K562 (cell line): Measurements from ENCODE around the gene CDKN2D.

Source experiments
- CAMTA2 ChIP-seq: fragments of 250-450 bp; sonication (Bioruptor Pico); conservative IDR thresholded peaks from 2 replicates; pipeline ENCODE4 v1.5.1; 2022
- DNMT1 ChIP-seq: fragments of 450-650 bp; IDR thresholded peaks from 2 replicates; pipeline ENCODE4 v1.6.1; 2016; ENCODE audit warnings: antibody characterized with exemption, mild to moderate bottlenecking
- EZH2 ChIP-seq: IDR thresholded peaks from 2 replicates; pipeline ENCODE4 v1.6.1; 2012; ENCODE audit warnings: low read depth, mild to moderate bottlenecking, inconsistent platforms, low read length, borderline replicate concordance
- GATAD2A ChIP-seq: fragments of 450-650 bp; IDR thresholded peaks from 2 replicates; pipeline ENCODE4 v1.6.1; 2017
- MYC ChIP-seq, 2 experiments: fragments of 250-450 bp in 1 of 2; sonication (Bioruptor Pico) in 1 of 2; IDR thresholded peaks; 2 replicates each; pipeline versions ENCODE4 v1.5.1 to v1.6.1; 2012 to 2021; ENCODE audit warnings: low read depth in 2 of 2, borderline replicate concordance in 1 of 2, improper control_type of control experiment in 1 of 2, low read length in 1 of 2, mild to moderate bottlenecking in 1 of 2, moderate library complexity in 1 of 2
- PATZ1 ChIP-seq: fragments of 250-450 bp; sonication (Bioruptor Pico); IDR thresholded peaks from 2 replicates; pipeline ENCODE4 v1.5.0; 2020; ENCODE audit warnings: mild to moderate bottlenecking, borderline replicate concordance
- RBM39 ChIP-seq: fragments of 200-400 bp; formaldehyde crosslinking; optimal IDR thresholded peaks from 2 replicates; pipeline ENCODE3; 2018; ENCODE audit warnings: low read depth, low read length
- TAF1 ChIP-seq: IDR thresholded peaks from 2 replicates; pipeline ENCODE4 v1.6.1; 2011; ENCODE audit warnings: mild to moderate bottlenecking, low read length, moderate library complexity; ENCODE audit not compliant: insufficient read depth, control insufficient read depth, severe bottlenecking; ENCODE audit errors: extremely low read depth
- USF1 ChIP-seq: sonication (generic); formaldehyde crosslinking; IDR thresholded peaks from 2 replicates; pipeline ENCODE4 v1.9.0; 2022; ENCODE audit warnings: mild to moderate bottlenecking, missing genetic modification reagents
- ZNF121 ChIP-seq: sonication (generic); formaldehyde crosslinking; conservative IDR thresholded peaks from 2 replicates; pipeline ENCODE4 v1.8.0; 2022; ENCODE audit warnings: missing genetic modification reagents
- TF ChIP-seq, protein P1 (sequence below), 3 experiments: IDR thresholded peaks in 2 of 3; conservative IDR thresholded peaks in 1 of 3; 2 replicates each; pipeline ENCODE4 v1.5.1; 2011 to 2012; ENCODE audit warnings: low read length in 3 of 3, mild to moderate bottlenecking in 3 of 3, control low read depth in 2 of 3, improper control_type of control experiment in 1 of 3, inconsistent platforms in 1 of 3, low read depth in 1 of 3, mixed read lengths in 1 of 3, moderate library complexity in 1 of 3; ENCODE audit not compliant: insufficient read depth in 2 of 3

GRCh38 chr19:10544242-10544752, 24.5 kb downstream of the CDKN2D start:
- TF ChIP-seq, protein P1, sequence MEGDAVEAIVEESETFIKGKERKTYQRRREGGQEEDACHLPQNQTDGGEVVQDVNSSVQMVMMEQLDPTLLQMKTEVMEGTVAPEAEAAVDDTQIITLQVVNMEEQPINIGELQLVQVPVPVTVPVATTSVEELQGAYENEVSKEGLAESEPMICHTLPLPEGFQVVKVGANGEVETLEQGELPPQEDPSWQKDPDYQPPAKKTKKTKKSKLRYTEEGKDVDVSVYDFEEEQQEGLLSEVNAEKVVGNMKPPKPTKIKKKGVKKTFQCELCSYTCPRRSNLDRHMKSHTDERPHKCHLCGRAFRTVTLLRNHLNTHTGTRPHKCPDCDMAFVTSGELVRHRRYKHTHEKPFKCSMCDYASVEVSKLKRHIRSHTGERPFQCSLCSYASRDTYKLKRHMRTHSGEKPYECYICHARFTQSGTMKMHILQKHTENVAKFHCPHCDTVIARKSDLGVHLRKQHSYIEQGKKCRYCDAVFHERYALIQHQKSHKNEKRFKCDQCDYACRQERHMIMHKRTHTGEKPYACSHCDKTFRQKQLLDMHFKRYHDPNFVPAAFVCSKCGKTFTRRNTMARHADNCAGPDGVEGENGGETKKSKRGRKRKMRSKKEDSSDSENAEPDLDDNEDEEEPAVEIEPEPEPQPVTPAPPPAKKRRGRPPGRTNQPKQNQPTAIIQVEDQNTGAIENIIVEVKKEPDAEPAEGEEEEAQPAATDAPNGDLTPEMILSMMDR (IDR thresholded peaks at IDR 0.05 in 2 of 3, conservative IDR thresholded peaks at IDR 0.05 in 1 of 3; ENCODE audit: insufficient read depth in 2 of 3, low read depth in 1 of 3, low read length in 3 of 3): no peak
- no peak for TF ChIP-seq GATAD2A
- TF ChIP-seq ZNF121: no peak
- no peak for TF ChIP-seq MYC (IDR thresholded peaks at IDR 0.05; ENCODE audit: low read depth, low read length)
- TF ChIP-seq MYC (CRISPR knock-in tag; IDR thresholded peaks at IDR 0.05; ENCODE audit: borderline replicate concordance, low read depth): 0 out of 2 replicates have a peak, but pooled peaks have one; percentile 53
- TF ChIP-seq EZH2: no peak
- TF ChIP-seq RBM39: peak; percentile 79
- TF ChIP-seq USF1 (CRISPR knock-in tag): no peak
- no peak for TF ChIP-seq CAMTA2
- TF ChIP-seq TAF1: no peak
- no peak for TF ChIP-seq PATZ1 (CRISPR knock-in tag)
- no peak for TF ChIP-seq DNMT1
